Measurements from ENCODE around the gene TAL1.
"Not testable (repeated sequence)": the region's sequence is repeated elsewhere in the genome, so short reads cannot be mapped to it uniquely, and the experiment has no call there.

The TAL1 gene

GRCh38 chr1:47210666-47211065, 21.4 kb downstream of the TAL1 start:
- no peak for DNase-seq

- no peak for DNase-seq
Measured at GRCh38 chr1:47209725-47210325, 22.2 kb downstream of the TAL1 start.

GRCh38 chr1:47209091-47209490, 22.9 kb downstream of the TAL1 start:
- no peak for DNase-seq

- no peak for DNase-seq
Measured at GRCh38 chr1:47208374-47208850, 23.6 kb downstream of the TAL1 start.

- DNase-seq, result no peak
Measured at GRCh38 chr1:47207803-47208373, 24.1 kb downstream of the TAL1 start.

- no peak for DNase-seq
Measured at GRCh38 chr1:47205918-47206317, 26.1 kb downstream of the TAL1 start.

GRCh38 chr1:47203504-47203903, 28.5 kb downstream of the TAL1 start:
- not testable (repeated sequence) for DNase-seq

- DNase-seq, result no peak
Measured at GRCh38 chr1:47201179-47201578, 30.8 kb downstream of the TAL1 start.

- DNase-seq, result no peak
Measured at GRCh38 chr1:47198214-47198613, 33.8 kb downstream of the TAL1 start.

GRCh38 chr1:47196622-47197021, 35.4 kb downstream of the TAL1 start:
- DNase-seq, result no peak

- DNase-seq, result not testable (repeated sequence)
Measured at GRCh38 chr1:47195981-47196380, 36.0 kb downstream of the TAL1 start.

GRCh38 chr1:47194311-47194710, 37.7 kb downstream of the TAL1 start:
- no peak for DNase-seq

GRCh38 chr1:47193496-47193895, 38.5 kb downstream of the TAL1 start:
- not testable (repeated sequence) for DNase-seq

- peak; percentile 61 for DNase-seq
Measured at GRCh38 chr1:47192458-47193384, 39.3 kb downstream of the TAL1 start.

GRCh38 chr1:47191940-47192457, 40.0 kb downstream of the TAL1 start:
- no peak for DNase-seq

- no peak for DNase-seq
Measured at GRCh38 chr1:47190857-47191256, 41.2 kb downstream of the TAL1 start.

GRCh38 chr1:47190509-47190855, 41.5 kb downstream of the TAL1 start:
- DNase-seq, result no peak

GRCh38 chr1:47189844-47190508, 42.0 kb downstream of the TAL1 start, which contains the start of gene PDZK1IP1:
PDZK1IP1 (minus strand) TSS chr1:47190036; CDS start chr1:47189932, 104 bp downstream.
- no peak for DNase-seq

- no peak for DNase-seq
Measured at GRCh38 chr1:47188791-47189785, 42.9 kb downstream of the TAL1 start.

- DNase-seq, result no peak
Measured at GRCh38 chr1:47187926-47188250, 44.1 kb downstream of the TAL1 start.

GRCh38 chr1:47187231-47187925, 44.6 kb downstream of the TAL1 start:
- no peak for DNase-seq

Measured in activated gamma-delta T cell treated with Interleukin-2 at 50 U/mL for 16 hours (primary cell).